ENCODE measurements around the gene VSIG10. TPM values are rescaled to one million over a fixed set of nuclear protein-coding genes. Genes with fewer than 3 reads are reported as not detected.
A peak's percentile ranks its signal among the peaks of the same experiment; 100 is the strongest.

The VSIG10 gene
- total RNA-seq, 1 donor from 2014 or later, result 12.0 TPM

- H3K36me3 ChIP-seq (ENCODE audit: insufficient read depth, low read length), result peaks cover 66% of the 10 kb centered on the region
- no peak overlapping the region for H3K4me3 Mint-ChIP-seq (ENCODE audit: unreplicated experiment)
These were observed 67.0 kb downstream of the VSIG10 start for GRCh38 chr12:118036672-118037411.

DNA sequence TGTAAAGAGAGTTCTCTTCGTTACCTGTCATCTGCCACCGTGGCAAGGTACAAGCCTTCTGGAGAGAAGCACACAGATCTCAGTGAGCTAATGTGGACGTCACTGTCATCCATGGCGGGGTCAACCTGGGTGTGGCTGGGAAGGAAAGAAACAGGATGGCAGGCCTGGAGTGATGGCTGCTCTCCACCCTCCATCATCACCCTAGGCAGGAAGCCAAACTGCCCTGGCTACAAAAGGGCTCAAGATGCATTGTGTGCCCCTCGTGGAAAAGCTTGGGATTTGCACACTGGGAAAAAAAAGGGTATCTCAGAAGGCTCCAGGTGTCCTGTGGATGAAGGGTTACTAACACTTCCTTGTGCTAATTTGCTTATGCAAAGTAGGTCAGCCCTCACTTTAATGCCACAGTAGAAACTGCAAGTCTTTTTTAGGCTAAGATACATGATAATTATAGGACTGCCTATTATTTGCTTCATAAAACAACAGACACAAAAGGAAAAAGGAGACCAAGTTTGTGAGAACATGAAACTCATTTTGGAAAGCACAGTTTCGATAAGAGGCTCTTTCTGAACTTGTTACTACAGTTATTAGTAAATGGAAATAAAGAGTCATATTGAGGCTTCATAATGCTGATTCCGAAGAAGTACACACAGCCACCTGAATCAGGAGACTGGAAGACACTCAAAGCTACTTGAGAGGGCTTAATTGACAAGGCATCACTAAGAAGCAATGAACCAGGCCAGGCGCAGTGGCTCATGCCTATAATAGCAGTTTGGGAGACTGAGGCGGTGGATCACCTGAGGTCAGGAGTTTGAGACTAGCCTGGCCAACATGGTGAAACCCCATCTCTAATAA is 68.4 kb downstream of the VSIG10 start:
- H4K20me1 ChIP-seq (ENCODE audit: insufficient read depth, low read length), result peaks cover 38% of the 10 kb centered on the region
- H3K4me3 Mint-ChIP-seq (ENCODE audit: unreplicated experiment), result no peak overlapping the region
- peaks cover 8% of the 10 kb centered on the region for H3K4me1 ChIP-seq (ENCODE audit: insufficient read depth, low read length)
- no peak overlapping the region for H3K4me3 ChIP-seq (ENCODE audit: insufficient read depth, low read depth, low read length)
- H3K4me1 Mint-ChIP-seq (ENCODE audit: low read depth, unreplicated experiment), result peaks cover 4% of the 10 kb centered on the region
- H3K27ac ChIP-seq (ENCODE audit: low read depth, low read length), result no peak overlapping the region
- no peak for FAIRE-seq
- TF ChIP-seq, protein P1, sequence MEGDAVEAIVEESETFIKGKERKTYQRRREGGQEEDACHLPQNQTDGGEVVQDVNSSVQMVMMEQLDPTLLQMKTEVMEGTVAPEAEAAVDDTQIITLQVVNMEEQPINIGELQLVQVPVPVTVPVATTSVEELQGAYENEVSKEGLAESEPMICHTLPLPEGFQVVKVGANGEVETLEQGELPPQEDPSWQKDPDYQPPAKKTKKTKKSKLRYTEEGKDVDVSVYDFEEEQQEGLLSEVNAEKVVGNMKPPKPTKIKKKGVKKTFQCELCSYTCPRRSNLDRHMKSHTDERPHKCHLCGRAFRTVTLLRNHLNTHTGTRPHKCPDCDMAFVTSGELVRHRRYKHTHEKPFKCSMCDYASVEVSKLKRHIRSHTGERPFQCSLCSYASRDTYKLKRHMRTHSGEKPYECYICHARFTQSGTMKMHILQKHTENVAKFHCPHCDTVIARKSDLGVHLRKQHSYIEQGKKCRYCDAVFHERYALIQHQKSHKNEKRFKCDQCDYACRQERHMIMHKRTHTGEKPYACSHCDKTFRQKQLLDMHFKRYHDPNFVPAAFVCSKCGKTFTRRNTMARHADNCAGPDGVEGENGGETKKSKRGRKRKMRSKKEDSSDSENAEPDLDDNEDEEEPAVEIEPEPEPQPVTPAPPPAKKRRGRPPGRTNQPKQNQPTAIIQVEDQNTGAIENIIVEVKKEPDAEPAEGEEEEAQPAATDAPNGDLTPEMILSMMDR (IDR thresholded peaks at IDR 0.05; ENCODE audit: insufficient read depth, low read depth, low read length), result peak; percentile 2
- TF ChIP-seq EZH2 (IDR thresholded peaks at IDR 0.05; ENCODE audit: insufficient read depth, low read length), result no peak
- DNase-seq (ENCODE audit: low read depth), result no peak
- peaks cover 6% of the 10 kb centered on the region for H3K79me2 ChIP-seq (ENCODE audit: insufficient read depth, low read length)
- H3K9ac ChIP-seq (ENCODE audit: low read length), result no peak overlapping the region
- no peaks in the 10 kb centered on the region for H3K9me3 ChIP-seq (ENCODE audit: insufficient read depth, low read depth, low read length)
- H3K27ac Mint-ChIP-seq (ENCODE audit: unreplicated experiment), result peak overlapping the region; percentile 4
- H3K9me3 Mint-ChIP-seq (ENCODE audit: unreplicated experiment), result no peaks in the 10 kb centered on the region
- no peak overlapping the region for H2AFZ ChIP-seq (ENCODE audit: low read depth, low read length)
- peaks cover 7% of the 10 kb centered on the region for H3K36me3 Mint-ChIP-seq (ENCODE audit: low read depth, unreplicated experiment)
- peaks cover 69% of the 10 kb centered on the region for H3K36me3 ChIP-seq (ENCODE audit: insufficient read depth, low read length)
- H3K4me2 ChIP-seq (ENCODE audit: low read length), result no peak overlapping the region
- H3K27me3 ChIP-seq (ENCODE audit: insufficient read depth, low read length), result no peaks in the 10 kb centered on the region
- H3K27me3 Mint-ChIP-seq (ENCODE audit: low read depth, unreplicated experiment), result no peaks in the 10 kb centered on the region

More at GRCh38 chr12:118036672-118037411, 67.0 kb downstream of the VSIG10 start:
- no peaks in the 10 kb centered on the region for H3K9me3 Mint-ChIP-seq (ENCODE audit: unreplicated experiment)
- DNase-seq (ENCODE audit: low read depth) (no peak), FAIRE-seq (no peak)
- peaks cover 8% of the 10 kb centered on the region for H3K4me1 ChIP-seq (ENCODE audit: insufficient read depth, low read length)
- no peak overlapping the region for H3K4me2 ChIP-seq (ENCODE audit: low read length)
- no peak overlapping the region for H2AFZ ChIP-seq (ENCODE audit: low read depth, low read length)
- peaks cover 48% of the 10 kb centered on the region for H4K20me1 ChIP-seq (ENCODE audit: insufficient read depth, low read length)
- peaks cover 12% of the 10 kb centered on the region for H3K36me3 Mint-ChIP-seq (ENCODE audit: low read depth, unreplicated experiment)
- H3K27ac ChIP-seq (ENCODE audit: low read depth, low read length), result no peak overlapping the region
- H3K9ac ChIP-seq (ENCODE audit: low read length), result no peak overlapping the region
- peaks cover 4% of the 10 kb centered on the region for H3K4me1 Mint-ChIP-seq (ENCODE audit: low read depth, unreplicated experiment)
- H3K9me3 ChIP-seq (ENCODE audit: insufficient read depth, low read depth, low read length), result no peaks in the 10 kb centered on the region
- TF ChIP-seq EZH2 (IDR thresholded peaks at IDR 0.05; ENCODE audit: insufficient read depth, low read length), result no peak
- TF ChIP-seq, protein P1 (IDR thresholded peaks at IDR 0.05; ENCODE audit: insufficient read depth, low read depth, low read length), result no peak
- H3K27me3 Mint-ChIP-seq (ENCODE audit: low read depth, unreplicated experiment), result no peaks in the 10 kb centered on the region
- no peaks in the 10 kb centered on the region for H3K27me3 ChIP-seq (ENCODE audit: insufficient read depth, low read length)
- no peak overlapping the region for H3K4me3 ChIP-seq (ENCODE audit: insufficient read depth, low read depth, low read length)
- no peak overlapping the region for H3K27ac Mint-ChIP-seq (ENCODE audit: unreplicated experiment)
- peaks cover 13% of the 10 kb centered on the region for H3K79me2 ChIP-seq (ENCODE audit: insufficient read depth, low read length)
